Non-pigmented ciliary epithelial cell (primary cell): ENCODE data around the gene GRAMD4.

Source experiments
- DNase-seq: peaks from one replicate; pipeline ENCODE4 v3.0.0-alpha.2; 2010; ENCODE audit warnings: low read depth

Gene GRAMD4

DNA sequence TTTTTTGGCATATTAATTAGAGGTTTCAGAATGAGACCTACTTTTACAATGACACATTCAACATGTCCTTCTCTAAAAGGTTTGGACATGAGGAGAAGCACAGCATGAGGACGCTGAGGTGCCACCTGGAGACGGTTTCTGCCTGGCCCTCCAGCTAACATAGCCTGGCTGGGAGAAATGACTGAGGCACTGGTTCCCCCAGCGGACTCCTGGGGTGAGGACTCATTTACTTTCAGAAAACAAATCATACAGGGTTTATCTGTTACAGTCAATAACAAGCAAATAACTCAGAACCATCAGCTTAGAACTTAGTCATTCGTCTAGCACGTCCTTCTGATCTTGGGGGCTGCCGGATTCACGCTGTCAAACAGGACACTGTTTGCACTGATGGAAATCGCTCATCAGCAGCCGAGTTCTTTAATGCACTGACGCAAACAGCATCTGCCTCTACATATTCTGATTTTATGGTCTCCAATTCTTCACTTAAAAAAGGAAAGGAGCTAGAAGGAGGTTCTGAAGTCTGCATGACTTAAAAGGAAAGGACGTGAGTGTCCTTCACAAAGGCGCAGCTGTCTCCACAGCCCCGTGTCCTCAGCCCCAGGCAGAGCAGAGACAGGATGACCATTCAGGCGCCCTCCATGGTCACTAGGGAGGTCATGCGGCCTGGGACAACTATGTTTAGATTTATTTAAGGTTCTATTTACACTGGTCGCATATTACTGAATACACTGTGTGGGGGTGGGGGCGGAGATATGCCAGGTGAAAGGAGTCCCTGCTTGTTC, 73.6 kb downstream of the GRAMD4 start:
- no peak for DNase-seq

DNA sequence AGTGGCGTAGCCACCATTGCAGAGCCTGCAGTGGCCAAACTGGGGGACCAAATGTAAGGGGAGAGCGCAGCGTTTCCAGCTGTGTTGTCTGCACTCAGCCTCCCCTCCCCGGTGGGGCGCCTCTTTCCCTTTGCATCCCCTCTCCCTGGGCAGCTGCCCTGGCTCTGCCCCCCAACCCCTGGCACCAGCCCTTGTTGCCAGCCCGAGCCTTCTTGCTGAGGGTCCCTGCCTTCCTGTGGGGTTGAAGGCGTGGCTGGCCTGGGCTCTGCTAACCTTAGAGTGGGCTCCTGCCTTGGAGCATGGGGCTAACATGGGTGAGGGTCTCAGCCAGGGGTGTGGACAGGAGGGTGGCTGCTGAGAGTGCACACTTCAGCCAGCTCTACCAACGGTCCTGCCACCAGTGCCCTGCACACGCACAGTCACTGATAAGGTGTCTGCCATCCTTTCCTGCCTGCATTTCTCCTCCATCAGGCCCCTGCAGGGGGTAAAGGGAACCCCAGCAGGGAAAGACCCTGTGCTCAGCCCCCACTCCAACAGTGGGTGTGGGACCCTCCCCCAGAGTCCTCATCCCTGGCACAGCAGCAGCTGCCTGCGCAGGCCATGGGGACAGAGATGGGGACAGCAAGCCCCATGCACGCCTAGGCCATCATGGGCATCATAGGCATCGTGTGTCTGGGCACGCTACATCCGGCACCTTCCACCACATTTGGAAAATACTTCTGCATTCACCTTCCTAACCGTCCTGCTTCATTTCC, 74.4 kb downstream of the GRAMD4 start:
- no peak for DNase-seq

DNA sequence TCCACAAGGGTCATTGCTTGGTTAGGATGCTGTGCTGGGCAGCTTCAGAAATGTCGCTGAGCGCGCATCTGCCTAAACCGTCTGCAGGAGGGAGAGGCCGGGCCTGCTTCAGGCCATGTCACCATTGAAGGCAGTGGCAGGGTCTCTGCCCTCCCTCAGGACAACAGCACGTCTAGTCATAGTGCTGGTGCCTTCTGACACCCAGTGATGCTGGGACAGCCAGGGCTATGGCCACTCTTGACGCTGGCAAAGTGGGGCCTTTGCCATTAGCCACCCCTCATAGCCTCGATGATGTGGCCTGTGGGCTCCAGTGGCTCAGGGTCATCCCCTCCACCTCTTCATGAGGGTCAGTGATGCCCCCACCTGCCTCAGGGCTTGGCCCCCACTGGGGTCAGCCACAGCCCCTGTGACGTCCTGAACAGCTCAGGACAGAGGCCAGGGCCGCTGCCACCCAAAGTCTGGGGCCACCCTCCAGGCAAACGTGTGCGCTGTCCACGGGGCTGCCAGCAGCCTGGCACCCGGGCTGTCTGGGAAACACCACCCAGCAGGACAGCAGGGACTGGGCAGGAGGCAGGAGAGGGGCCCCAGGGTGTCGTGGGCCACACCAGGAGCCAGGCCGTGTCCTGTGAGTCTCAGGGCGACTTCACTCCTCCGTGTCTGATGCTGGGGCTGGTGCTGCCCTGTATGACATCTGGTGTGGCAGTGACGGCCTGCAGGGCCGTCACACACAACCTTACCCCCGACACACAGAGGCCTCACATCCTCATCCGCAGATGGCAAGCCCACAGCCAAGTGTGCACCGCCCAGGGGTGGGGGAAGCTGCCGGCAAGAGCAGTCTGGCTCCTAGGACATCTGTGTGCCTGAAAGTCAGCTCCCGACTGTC, 75.4 kb downstream of the GRAMD4 start:
- no peak for DNase-seq

DNA sequence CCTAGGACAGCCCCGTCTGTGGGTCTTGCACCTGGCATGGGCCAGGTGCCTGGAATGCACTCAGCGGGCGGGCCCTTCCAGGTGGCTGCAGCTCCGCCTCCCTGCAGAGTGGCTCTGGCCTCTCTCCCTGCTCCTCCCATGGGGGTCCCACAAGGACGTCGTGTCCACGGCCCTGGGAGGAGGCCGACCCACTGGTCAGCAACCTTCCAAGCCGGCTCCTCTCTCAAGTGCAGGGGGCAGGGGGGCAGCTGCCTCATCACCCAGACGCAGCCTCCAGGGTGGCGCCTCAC, 76.0 kb downstream of the GRAMD4 start:
- no peak for DNase-seq

DNA sequence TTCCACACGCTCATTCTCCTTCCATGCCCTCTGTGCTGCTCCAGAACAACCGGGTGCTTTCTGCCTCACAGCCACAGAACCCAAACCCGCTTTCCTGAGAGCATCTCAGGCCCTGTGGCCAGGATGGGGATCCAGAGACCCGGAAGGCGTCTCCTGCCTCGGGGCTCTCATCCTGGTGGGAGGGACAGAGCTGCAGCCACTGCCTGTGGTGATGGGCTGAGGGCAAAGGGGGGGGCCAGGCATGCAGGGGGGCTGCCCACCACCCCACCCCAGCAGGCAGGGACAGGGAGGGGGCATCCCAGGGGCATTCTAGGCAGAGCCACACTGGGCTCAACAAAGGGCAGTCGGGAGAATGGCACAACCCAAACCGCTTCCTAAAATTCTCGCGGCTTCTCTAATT, 76.4 kb downstream of the GRAMD4 start:
- DNase-seq, result no peak

DNA sequence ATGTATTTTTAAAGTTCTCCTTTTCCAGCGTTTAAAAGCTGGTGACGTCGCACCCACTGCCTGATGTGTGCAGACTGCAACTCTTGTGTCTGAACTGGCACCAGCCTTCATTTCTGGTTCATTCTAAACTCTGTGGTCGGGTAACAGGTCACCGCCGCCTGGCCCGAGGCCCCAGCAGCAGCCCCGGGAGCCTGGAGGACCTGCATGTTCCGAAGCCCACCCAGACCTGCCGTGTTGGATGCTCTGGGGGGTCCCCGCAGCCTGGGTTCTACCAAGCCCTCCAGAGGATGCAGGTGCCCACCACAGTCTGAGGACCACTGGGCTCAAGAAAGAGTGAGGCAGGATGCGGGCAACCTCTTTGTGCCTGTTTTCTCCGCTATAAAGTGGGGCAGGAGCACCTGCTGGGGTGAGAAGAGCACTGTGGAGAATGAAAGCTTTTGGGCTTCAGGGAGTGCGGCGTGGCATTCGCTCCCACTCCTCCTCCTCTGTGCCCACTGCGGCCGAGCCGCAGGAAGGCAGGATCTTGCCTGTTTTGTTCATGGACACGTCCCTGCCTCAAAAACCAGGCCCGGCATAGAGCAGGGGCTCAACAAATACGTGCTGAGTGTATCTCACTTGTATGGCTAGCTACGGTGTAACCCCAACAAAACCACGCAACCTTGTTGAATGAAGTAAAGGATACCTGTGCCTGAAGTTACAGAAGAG, 77.8 kb downstream of the GRAMD4 start:
- no peak for DNase-seq

DNA sequence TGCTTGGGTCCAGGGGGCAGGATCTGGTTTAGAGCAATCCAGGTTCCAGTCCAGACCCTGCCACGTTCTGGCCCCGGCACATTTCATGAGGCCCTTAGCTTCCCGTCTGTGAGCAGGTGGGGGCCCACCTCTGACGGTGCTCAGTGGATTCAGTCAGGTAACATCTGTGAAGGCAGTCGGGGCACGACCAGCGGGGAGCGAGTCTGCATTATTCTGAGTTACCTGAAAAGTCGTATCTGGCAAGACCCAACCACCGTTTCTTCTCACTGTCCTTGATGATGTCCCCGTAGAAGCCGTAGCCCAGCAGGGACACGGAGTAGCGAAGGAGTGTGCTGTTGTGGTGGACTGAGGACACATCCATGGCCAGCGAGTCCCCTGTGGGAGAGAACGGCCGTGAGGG, 78.9 kb downstream of the GRAMD4 start:
- no peak for DNase-seq

DNA sequence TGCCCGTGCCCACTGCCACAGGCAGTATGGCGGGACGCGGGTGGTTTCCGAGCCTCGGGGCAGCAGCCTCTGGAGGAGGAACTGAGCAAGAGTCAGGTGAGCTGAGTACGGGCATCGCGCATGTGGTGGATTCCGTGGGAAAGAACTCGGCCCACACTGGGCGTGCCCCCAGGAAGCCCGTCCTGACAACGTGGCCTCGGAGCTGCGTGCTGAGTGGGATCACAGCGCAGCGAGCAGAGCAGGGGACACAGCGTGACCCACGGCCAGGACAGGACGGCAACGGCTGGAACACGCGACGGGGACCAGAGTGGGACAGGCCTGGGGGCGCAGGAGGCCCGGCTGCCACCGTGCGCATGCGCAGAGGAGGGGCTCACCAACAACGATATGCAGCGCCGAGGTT, 81.1 kb downstream of the GRAMD4 start:
- DNase-seq, result no peak

DNA sequence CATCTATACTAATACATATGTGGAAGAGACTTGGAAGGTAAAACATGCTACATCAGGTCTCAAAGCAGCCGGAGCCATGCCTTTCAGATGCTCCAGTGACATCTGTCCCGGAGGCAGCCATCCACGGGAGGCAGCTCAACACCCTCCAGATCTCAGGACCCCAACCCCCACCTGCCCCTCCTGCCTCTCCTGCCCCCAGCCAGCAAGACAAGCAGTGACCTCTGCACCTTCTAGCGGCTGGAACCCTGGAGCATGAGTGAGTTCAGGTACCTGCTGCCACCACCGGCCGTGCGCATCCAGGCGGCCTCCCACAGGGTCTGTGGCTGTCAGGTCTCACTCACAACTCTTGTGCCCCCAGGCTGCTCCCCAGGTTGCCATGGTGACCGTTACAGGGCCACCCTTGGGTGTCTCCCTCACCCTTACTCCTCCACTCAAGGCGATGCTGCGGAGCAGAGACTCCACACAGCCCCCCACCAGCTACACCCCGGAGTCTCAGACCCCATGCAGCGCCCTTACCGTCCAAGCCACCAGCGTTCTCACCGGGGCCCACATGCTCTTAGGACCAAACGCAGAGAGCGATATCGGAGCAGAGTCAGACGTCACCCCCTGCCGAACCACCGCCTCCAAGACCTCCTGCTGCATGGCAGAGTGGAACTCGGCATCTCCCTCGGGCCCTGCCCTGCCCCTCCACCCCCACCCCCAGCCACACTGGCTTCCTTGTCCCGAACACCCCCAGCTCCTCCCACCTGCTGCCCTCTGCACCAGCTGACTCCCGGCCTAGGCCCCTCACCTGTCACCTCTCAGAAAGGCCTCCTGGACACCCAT, 83.2 kb downstream of the GRAMD4 start:
- no peak for DNase-seq

DNA sequence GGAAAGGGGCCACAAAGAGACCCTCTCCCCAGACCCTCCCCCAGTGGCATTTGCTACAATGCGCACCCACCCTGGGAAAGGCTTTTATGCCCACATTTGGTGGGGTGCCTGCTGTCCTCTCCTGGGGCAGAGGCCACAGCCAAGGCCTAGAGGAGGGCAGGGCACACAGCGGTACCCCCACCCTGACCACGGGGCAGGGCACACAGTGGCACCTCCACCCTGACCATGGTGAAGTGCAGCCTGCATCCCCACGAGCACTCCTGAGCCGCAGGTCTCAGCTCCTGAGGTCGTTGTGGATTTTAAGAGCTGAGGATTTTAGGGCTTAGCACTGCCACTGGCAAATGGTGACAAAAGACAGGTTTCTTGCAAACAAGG, 83.8 kb downstream of the GRAMD4 start:
- no peak for DNase-seq

DNA sequence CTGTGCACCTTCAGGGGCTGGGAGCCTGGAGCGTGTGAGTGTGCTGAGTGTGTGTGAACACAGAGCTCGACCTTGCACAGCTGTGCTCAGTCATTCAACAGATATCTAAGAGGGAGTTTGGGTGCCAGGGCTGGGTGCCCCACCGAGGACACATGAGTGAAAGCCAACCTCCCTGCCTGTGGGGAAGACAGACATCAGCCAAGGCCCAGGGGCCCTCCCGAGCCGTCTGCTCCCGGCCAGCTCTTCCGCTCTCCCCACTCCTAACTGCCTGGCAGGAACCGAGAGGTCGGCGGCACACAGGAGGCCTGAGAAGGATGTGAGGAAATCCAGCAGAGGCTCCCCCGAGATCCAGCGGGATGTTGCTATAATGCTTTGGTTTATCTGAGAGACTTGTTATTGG, 85.9 kb downstream of the GRAMD4 start:
- DNase-seq, result no peak

DNA sequence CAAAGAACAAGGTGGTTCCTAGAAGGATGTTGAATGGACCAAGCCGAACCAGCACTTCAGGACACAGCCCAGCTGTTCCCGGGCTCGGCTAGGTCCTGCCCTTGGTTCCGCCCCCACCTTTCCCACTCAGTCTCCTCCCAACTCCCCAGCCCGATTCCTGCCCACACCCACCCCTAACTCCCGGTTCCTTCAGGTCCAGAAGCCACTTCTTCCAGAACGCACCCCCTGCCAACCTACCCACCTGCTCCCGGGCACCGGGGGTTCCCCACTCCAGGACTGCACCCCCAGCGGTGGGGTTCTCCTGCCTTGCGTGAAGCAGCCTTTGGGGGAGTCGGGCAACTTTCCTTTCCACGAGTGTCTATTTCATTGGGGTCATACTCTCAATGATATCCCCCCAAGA, 87.1 kb downstream of the GRAMD4 start:
- DNase-seq, result no peak

DNA sequence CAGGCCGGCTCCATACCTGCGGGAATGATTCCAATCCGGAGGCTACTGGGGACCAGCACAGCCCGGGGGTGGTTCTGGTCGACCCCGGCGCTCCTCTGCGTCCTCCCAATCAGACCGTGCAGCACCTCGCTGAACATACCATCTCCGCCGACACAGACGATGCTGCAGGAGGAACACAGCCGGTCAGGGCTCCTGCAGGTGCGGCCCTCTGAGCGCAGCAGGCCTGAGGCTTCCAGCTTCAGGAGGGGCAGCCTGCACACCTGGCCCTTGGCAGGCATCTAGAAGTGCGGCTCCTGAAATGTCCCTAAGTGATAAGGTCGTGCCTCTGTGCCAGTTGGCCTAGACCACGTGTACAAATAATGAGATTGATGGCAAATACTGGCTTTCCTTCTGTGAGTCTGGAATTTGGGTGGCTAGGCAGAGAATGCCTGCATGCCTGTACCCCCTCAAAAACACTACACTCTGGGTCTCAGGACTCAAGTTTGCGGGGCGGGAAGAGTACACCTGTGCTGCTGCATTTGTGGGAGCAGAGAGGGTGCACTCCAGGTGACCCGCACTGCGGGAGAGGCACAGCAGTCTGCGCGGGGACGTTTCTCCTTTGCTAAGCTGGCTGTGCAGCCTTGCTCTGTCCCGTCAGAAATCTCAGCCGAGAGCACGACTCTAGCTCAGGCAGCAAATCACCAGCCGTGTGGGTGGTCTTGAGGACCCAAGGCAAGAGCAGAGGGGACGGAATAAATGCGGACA, 87.8 kb downstream of the GRAMD4 start:
- no peak for DNase-seq

DNA sequence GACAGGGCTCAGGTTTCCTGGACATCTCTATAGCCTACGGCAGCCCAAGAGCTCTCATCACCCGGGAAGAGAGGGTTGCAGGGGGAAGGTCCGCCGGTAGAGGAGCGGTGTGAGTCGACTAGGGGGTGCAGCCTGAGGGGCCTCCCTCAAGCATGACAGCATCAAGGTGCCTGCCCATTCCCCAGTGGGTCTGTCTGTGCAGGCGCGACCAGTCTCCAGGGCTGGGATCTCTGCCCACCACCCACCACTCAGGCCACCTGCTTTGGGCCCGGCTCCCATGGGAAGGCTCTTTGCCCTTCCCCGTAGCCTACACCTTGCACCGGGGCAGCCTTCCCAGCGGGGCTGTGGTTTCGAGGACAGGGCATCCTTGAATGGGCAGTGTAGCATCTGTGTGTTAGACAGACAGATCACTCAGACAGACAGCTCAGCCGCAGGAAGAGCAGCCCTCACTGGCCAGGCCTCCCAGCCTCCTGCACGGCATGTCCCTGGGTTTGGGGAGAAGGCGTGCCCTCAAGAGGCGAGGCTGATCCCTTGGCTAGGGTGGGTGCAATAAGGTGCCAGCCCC, 88.7 kb downstream of the GRAMD4 start:
- no peak for DNase-seq

DNA sequence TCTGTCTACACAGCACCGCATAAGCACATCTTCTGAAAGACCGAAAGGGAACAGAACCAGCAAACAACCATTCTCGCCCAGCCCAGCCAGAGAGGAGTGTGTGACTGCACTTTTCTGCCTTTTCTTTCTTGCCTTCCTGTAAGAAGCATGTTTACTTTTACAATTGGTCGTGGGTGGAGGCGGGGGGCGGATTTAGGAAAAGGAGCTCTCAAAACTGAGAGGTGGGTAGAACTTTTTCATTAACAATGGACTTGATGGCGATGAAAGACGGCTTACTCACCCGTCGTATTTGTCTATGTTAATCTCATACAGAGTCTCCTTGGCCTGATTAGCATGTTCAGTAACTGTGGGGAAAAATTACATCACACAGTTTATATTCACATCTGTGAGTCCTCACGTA, 90.6 kb downstream of the GRAMD4 start:
- DNase-seq, result no peak

DNA sequence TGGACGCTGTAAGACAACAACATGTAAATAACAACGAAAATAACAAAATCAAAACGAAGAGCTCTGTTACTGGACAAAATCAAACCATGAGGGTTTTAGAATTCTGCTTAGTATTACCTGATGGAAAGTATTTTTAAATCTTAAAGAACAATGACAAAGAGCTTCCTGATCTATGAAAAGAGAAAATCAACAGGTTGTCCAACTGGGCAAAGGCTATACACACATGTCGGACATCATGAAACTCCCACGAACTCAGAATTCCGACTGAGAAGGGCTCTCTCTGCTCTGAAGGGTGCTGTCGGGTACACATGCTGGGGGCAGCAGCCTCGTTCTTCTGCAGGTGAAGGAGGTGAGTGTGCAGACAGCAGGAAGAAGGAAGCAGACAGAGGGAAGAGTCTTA, 92.1 kb downstream of the GRAMD4 start:
- DNase-seq, result no peak

DNA sequence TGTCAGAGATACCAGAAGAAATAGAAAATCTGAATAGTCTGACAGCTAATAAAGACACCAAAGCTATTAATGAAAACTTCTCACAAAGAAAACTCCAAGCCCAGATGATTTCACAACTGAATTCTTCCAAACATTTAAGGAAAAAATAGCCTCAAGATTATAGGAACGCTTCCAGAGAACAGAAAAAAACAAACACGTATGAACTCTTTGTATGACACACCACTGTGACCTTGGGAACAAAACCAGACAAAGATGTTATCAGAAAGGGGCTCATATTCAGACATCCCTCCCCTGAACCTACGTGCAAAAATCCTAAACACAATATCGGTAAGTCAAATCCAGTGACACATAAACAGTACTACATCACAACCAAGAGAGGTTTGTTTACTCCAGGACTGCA, 94.4 kb downstream of the GRAMD4 start:
- DNase-seq, result no peak

DNA sequence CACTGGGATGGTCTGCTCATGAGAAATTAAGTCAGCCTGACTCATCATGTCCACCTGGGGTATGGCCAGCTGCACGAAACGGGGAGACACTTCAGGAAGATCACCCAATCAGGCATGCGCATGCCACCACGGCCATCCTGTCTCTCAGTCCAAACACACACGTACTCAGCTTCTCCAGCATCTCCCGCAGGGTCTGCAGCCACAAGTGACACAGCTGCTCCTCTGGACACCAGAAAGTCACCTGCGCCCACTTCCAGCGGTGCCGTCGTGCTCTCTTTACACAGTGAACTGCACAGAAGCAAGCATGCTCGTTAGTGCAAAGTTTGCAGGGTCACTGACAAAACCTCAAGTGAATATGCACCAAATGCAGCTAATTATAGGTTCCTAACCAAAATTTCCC, 99.7 kb downstream of the GRAMD4 start:
- no peak for DNase-seq

DNA sequence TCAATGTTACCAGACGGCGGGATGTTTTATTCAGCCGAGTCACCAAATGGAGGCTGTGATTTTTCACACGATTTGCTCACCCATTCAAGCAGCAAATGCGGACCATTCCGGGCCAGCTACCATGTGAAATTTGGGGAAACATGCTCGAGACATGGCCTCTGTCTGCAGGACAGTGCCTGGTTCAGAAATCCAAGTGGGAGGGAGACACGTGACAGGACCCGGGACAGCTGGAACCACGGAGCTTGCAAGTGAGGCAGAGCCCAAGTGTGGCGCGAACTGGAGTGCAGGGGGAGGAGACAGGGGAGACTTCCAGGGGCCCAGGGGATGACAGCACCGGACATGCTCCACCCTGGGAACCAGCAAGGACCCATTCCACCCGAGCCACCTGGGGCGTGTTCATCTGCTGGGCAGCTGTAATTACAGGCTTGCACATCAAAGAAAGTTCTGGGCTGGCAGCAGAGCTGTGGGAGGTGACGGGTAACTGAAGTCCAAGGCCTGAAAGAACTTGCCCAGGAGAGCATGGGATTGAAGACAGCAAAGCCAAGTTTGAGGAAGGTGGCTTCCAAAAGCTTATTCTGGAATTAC, 101.4 kb downstream of the GRAMD4 start:
- no peak for DNase-seq

DNA sequence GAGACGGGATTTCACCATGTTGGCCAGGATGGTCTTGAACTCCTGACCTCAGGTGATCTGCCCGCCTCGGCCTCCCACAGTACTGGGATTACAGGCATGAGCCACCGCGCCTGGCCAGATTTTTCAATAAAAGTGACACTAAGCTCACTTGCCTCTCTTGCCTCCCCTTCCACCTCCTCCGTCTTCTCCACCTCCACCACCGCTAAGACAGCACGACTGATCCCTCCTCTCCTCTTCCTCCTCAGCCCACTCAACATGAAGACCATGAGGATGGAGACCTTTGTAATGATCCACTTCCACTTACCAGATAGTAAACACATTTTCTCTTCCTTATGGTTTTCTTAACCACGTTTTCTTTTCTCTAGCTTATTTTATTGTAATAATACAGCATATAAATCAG, 103.7 kb downstream of the GRAMD4 start:
- no peak for DNase-seq
